Tibial nerve (tissue), 4 donors: ENCODE data around the gene ITGAE. TPM values are rescaled to one million over a fixed set of nuclear protein-coding genes. Genes with fewer than 3 reads are reported as not detected.

Experiments
- DNase-seq, 2 donors: peaks; one replicate each; pipeline ENCODE4 v3.0.0-alpha.2; 2019; ENCODE audit warnings: low spot score in 2 of 2
- H3K27ac ChIP-seq, 4 donors: fragments of 200-600 bp; sonication (generic) in 3 of 4; one replicate each; pipeline ENCODE4 v1.5.1; 2017 to 2019; ENCODE audit warnings: mild to moderate bottlenecking in 1 of 4
- H3K27me3 ChIP-seq, 2 donors: fragments of 200-600 bp; sonication (generic) in 1 of 2; one replicate each; pipeline versions ENCODE4 v1.5.1 to v1.6.0; 2017 to 2019
- H3K36me3 ChIP-seq, 3 donors: fragments of 200-600 bp; sonication (generic); one replicate each; pipeline ENCODE4 v1.5.1; 2018 to 2019
- H3K4me1 ChIP-seq, 4 donors: fragments of 200-600 bp; sonication (generic) in 3 of 4; one replicate each; pipeline ENCODE4 v1.5.1; 2017 to 2019
- H3K4me3 ChIP-seq, 4 donors: fragments of 200-600 bp; sonication (generic) in 3 of 4; one replicate each; pipeline ENCODE4 v1.5.1; 2017 to 2019; ENCODE audit warnings: mild to moderate bottlenecking in 1 of 4, moderate library complexity in 1 of 4
- H3K9me3 ChIP-seq, 4 donors: fragments of 200-600 bp; sonication (generic) in 3 of 4; one replicate each; pipeline ENCODE4 v1.5.1; 2017 to 2019
- CTCF ChIP-seq, 5 experiments: fragments of 200-600 bp in 3 of 5; fragments of 450-650 bp in 2 of 5; sonication (generic) in 3 of 5; IDR thresholded peaks; one replicate each; pipeline ENCODE4 v1.5.1; 2016 to 2019; ENCODE audit warnings: antibody characterized with exemption in 5 of 5, mild to moderate bottlenecking in 3 of 5, moderate library complexity in 2 of 5
- EP300 ChIP-seq, 2 donors: sonication (generic); formaldehyde crosslinking; IDR thresholded peaks; one replicate each; pipeline ENCODE4 v1.6.1; 2017; ENCODE audit warnings: antibody characterized with exemption in 2 of 2, mild to moderate bottlenecking in 1 of 2
- POLR2A ChIP-seq, 2 donors: fragments of 450-650 bp; IDR thresholded peaks; one replicate each; pipeline ENCODE4 v1.6.1; 2017; ENCODE audit warnings: antibody characterized with exemption in 2 of 2, mild to moderate bottlenecking in 2 of 2, moderate library complexity in 2 of 2
- WGBS, 2 donors: methylation state at CpG; one replicate each; pipeline ENCODE4 v1.1.5; 2018; 5-methylcytosine and 5-hydroxymethylcytosine counted together
- total RNA-seq, 4 donors: library from RNA; depleted of rRNA; stranded (reverse); fragments of >200 nt; gene quantifications; one replicate each; pipeline ENCODE4 v1.1.0, GENCODE V29; 2016

The ITGAE gene
- total RNA-seq, 4 donors from 2014 or later = 11.1 to 17.5 (median 13.4) TPM

GRCh38 chr17:3754066-3754457 lies 46.9 kb downstream of the ITGAE start:
- 72 to 78% methylated on average over 18 of the region's 18 CpGs for WGBS, 2 donors
- Histone ChIP-seq H3K27ac (no peak overlapping the region), H3K4me3 (no peak overlapping the region), H3K36me3 (no peaks in the 10 kb centered on the region), H3K4me1 (peaks cover 0 to 9% (median 0%) of the 10 kb centered on the region in 4 donors), H3K9me3 (peaks cover 0 to 1% (median 0%) of the 10 kb centered on the region in 4 donors), H3K27me3 (peaks cover 0 to 28% of the 10 kb centered on the region in 2 donors)
- no peak for DNase-seq
- TF ChIP-seq EP300 (IDR thresholded peaks at IDR 0.05) = no peak
- no peak for TF ChIP-seq POLR2A (IDR thresholded peaks at IDR 0.05)
- no peak for TF ChIP-seq CTCF (IDR thresholded peaks at IDR 0.05)

- H3K27me3 ChIP-seq = peaks cover 0 to 28% of the 10 kb centered on the region in 2 donors
- H3K4me1 ChIP-seq = peaks cover 0 to 9% (median 0%) of the 10 kb centered on the region in 4 donors
- H3K9me3 ChIP-seq = no peaks in the 10 kb centered on the region
- no peak for DNase-seq
- no peaks in the 10 kb centered on the region for H3K36me3 ChIP-seq
- WGBS, 2 donors = 81 to 83% methylated on average over 10 to 11 of the region's 12 CpGs
- H3K4me3 ChIP-seq = no peak overlapping the region
- no peak overlapping the region for H3K27ac ChIP-seq
- TF ChIP-seq CTCF (IDR thresholded peaks at IDR 0.05) = no peak
- no peak for TF ChIP-seq POLR2A (IDR thresholded peaks at IDR 0.05)
- no peak for TF ChIP-seq EP300 (IDR thresholded peaks at IDR 0.05)
Measured at GRCh38 chr17:3753624-3754023, 47.4 kb downstream of the ITGAE start.

GRCh38 chr17:3751836-3752235 lies 49.2 kb downstream of the ITGAE start:
- Histone ChIP-seq H3K27ac (no peak overlapping the region), H3K36me3 (no peaks in the 10 kb centered on the region), H3K27me3 (peaks cover 0 to 28% of the 10 kb centered on the region in 2 donors), H3K4me1 (peaks cover 0 to 9% (median 0%) of the 10 kb centered on the region in 4 donors), H3K4me3 (no peak overlapping the region), H3K9me3 (no peaks in the 10 kb centered on the region)
- DNase-seq = no peak
- 91 to 98% methylated on average over 7 to 8 of the region's 15 CpGs for WGBS, 2 donors
- TF ChIP-seq EP300 (IDR thresholded peaks at IDR 0.05) = no peak
- TF ChIP-seq POLR2A (IDR thresholded peaks at IDR 0.05) = no peak
- TF ChIP-seq CTCF (IDR thresholded peaks at IDR 0.05) = no peak

GRCh38 chr17:3750926-3751325 lies 50.1 kb downstream of the ITGAE start:
- no peaks in the 10 kb centered on the region for H3K9me3 ChIP-seq
- H3K36me3 ChIP-seq = no peaks in the 10 kb centered on the region
- H3K27ac ChIP-seq = no peak overlapping the region
- TF ChIP-seq EP300 (IDR thresholded peaks at IDR 0.05) (no peak), CTCF (IDR thresholded peaks at IDR 0.05) (no peak), POLR2A (IDR thresholded peaks at IDR 0.05) (no peak)
- DNase-seq = no peak
- H3K27me3 ChIP-seq = peaks cover 0 to 27% of the 10 kb centered on the region in 2 donors
- WGBS, 2 donors = 71 to 73% methylated on average over 8 of the region's 8 CpGs
- H3K4me1 ChIP-seq = peaks cover 0 to 9% (median 0%) of the 10 kb centered on the region in 4 donors
- H3K4me3 ChIP-seq = no peak overlapping the region

GRCh38 chr17:3750296-3750695 lies 50.7 kb downstream of the ITGAE start:
- H3K9me3 ChIP-seq = no peaks in the 10 kb centered on the region
- no peak for DNase-seq
- H3K4me1 ChIP-seq = peaks cover 0 to 9% (median 0%) of the 10 kb centered on the region in 4 donors
- TF ChIP-seq EP300 (IDR thresholded peaks at IDR 0.05) (no peak), POLR2A (IDR thresholded peaks at IDR 0.05) (no peak), CTCF (IDR thresholded peaks at IDR 0.05) (no peak)
- H3K4me3 ChIP-seq = no peak overlapping the region
- 83% methylated on average over 17 of the region's 17 CpGs for WGBS, 2 donors
- peaks cover 0 to 21% of the 10 kb centered on the region in 2 donors for H3K27me3 ChIP-seq
- H3K27ac ChIP-seq = no peak overlapping the region
- H3K36me3 ChIP-seq = no peaks in the 10 kb centered on the region
